Adrenal gland (tissue), 5 donors: ENCODE measurements around the gene MRGPRE.

ENCODE experiments used
- CTCF ChIP-seq, 6 experiments: fragments of 450-650 bp in 4 of 6; fragments of 200-600 bp in 2 of 6; sonication (generic) in 1 of 6; IDR thresholded peaks; 1 replicate in 5 of 6; 2 replicates in 1 of 6; pipeline versions ENCODE4 v1.5.1 to v1.8.0; 2016 to 2021; ENCODE audit warnings: antibody characterized with exemption in 6 of 6, mild to moderate bottlenecking in 2 of 6, moderate library complexity in 1 of 6
- POLR2A ChIP-seq, 2 donors: fragments of 450-650 bp; IDR thresholded peaks; one replicate each; pipeline ENCODE4 v1.6.1; 2017; ENCODE audit warnings: antibody characterized with exemption in 2 of 2, mild to moderate bottlenecking in 2 of 2, moderate library complexity in 1 of 2
- donor health status: DM: no; HTN: no; CAD: no.

GRCh38 chr11:3228445-3228829 lies 3.8 kb downstream of the MRGPRE start:
- no peak for TF ChIP-seq CTCF (IDR thresholded peaks at IDR 0.05)
- no peak for TF ChIP-seq POLR2A (IDR thresholded peaks at IDR 0.05)
